PFSK-1 (cell line): ENCODE data around the gene TBR1.

Source experiments
- POLR2AphosphoS5 ChIP-seq: IDR thresholded peaks from 2 replicates; pipeline ENCODE4 v1.6.1; 2012; ENCODE audit warnings: low read depth, mild to moderate bottlenecking, control low read depth, low read length, moderate library complexity
- SIN3A ChIP-seq: IDR thresholded peaks from 2 replicates; pipeline ENCODE4 v1.6.1; 2012; ENCODE audit warnings: mild to moderate bottlenecking, low read length, moderate library complexity, borderline replicate concordance; ENCODE audit not compliant: insufficient read depth

GRCh38 chr2:161430386-161430785 lies 14.3 kb downstream of the TBR1 start:
- TF ChIP-seq POLR2AphosphoS5 (no peak), SIN3A (no peak)
